IMR-90 (cell line): Measurements from ENCODE around the gene GGNBP2. TPM values are rescaled to one million over a fixed set of nuclear protein-coding genes. Genes with fewer than 3 reads are reported as not detected.

Experiments
- ATAC-seq: fragments of 200-7000 bp; cut with Tn5 transposase; 2 replicates; pipeline ENCODE4 v1.9.1; 2020; ENCODE audit warnings: low read depth, mild to moderate bottlenecking, moderate library complexity
- BruUV-seq: library from RNA; stranded (reverse); fragments of 400-500 nt; replicated peaks from 2 replicates; lab custom pipeline; 2021; lab: Mats Ljungman, UMichigan
- CTCF ChIA-PET: fragments of 300-600 bp; formaldehyde crosslinking; extraction: SDS; loops from one replicate; lab custom pipeline; 2021; ENCODE audit warnings: antibody characterized with exemption; lab: Yijun Ruan, JAX
- POLR2A ChIA-PET: fragments of 300-600 bp; sonication (Branson Sonifier 250); formaldehyde crosslinking; loops from one replicate; lab custom pipeline; 2022; ENCODE audit warnings: antibody characterized with exemption; ENCODE audit not compliant: unreplicated experiment; lab: Charles Lee
- DNase-seq: peaks from one replicate; pipeline ENCODE4 v3.0.0; 2013
- H2AFZ ChIP-seq: replicated peaks from 2 replicates; pipeline ENCODE3; 2013; ENCODE audit warnings: low read length, mild to moderate bottlenecking; ENCODE audit not compliant: poor library complexity
- H2AK5ac ChIP-seq: 2 replicates; pipeline ENCODE4 v1.6.1; 2013; ENCODE audit warnings: low read depth, low read length, inconsistent platforms
- H2AK9ac ChIP-seq: replicated peaks from 2 replicates; pipeline ENCODE3; 2013; ENCODE audit warnings: mild to moderate bottlenecking, low read depth, low read length, moderate library complexity; ENCODE audit not compliant: poor library complexity
- H2BK120ac ChIP-seq: 2 replicates; pipeline ENCODE4 v1.6.1; 2013; ENCODE audit warnings: low read depth, low read length, inconsistent platforms
- H2BK15ac ChIP-seq: 3 replicates; pipeline ENCODE4 v1.6.1; 2013; ENCODE audit warnings: low read depth, low read length, inconsistent platforms
- H2BK20ac ChIP-seq: 2 replicates; pipeline ENCODE4 v1.6.1; 2013; ENCODE audit warnings: low read depth, mild to moderate bottlenecking, inconsistent platforms, low read length, moderate library complexity
- H2BK5ac ChIP-seq: 2 replicates; pipeline ENCODE4 v1.6.1; 2013; ENCODE audit warnings: mild to moderate bottlenecking, low read depth, low read length, inconsistent platforms; ENCODE audit not compliant: poor library complexity, severe bottlenecking
- H3K14ac ChIP-seq: replicated peaks from 2 replicates; pipeline ENCODE4 v1.6.1; 2013; ENCODE audit warnings: low read depth, low read length, inconsistent platforms
- H3K18ac ChIP-seq: 2 replicates; pipeline ENCODE4 v1.6.1; 2013; ENCODE audit warnings: low read depth, low read length, control low read depth
- H3K23ac ChIP-seq: 2 replicates; pipeline ENCODE4 v1.6.1; 2013; ENCODE audit warnings: low read depth, low read length, inconsistent platforms
- H3K27ac ChIP-seq: 2 replicates; pipeline ENCODE4 v1.5.1; 2013; ENCODE audit warnings: mild to moderate bottlenecking, control low read depth, low read length; ENCODE audit not compliant: insufficient read depth
- H3K27me3 ChIP-seq: 2 replicates; pipeline ENCODE4 v1.6.1; 2013; ENCODE audit warnings: low read length; ENCODE audit not compliant: control insufficient read depth, insufficient read depth
- H3K36me3 ChIP-seq: 2 replicates; pipeline ENCODE4 v1.6.1; 2013; ENCODE audit warnings: low read length, mixed read lengths; ENCODE audit not compliant: control insufficient read depth, insufficient read depth
- H3K4ac ChIP-seq: 2 replicates; pipeline ENCODE4 v1.6.1; 2013; ENCODE audit warnings: low read depth, low read length, inconsistent platforms
- H3K4me1 ChIP-seq: 2 replicates; pipeline ENCODE4 v1.6.1; 2013; ENCODE audit warnings: low read length, mixed read lengths; ENCODE audit not compliant: control insufficient read depth, insufficient read depth
- H3K4me2 ChIP-seq: 2 replicates; pipeline ENCODE4 v1.6.1; 2013; ENCODE audit warnings: low read depth, mild to moderate bottlenecking, control low read depth, low read length, moderate library complexity
- H3K4me3 ChIP-seq: 2 replicates; pipeline ENCODE4 v1.5.1; 2013; ENCODE audit warnings: low read depth, mild to moderate bottlenecking, control low read depth, low read length, moderate library complexity; ENCODE audit not compliant: insufficient read depth
- H3K56ac ChIP-seq: 2 replicates; pipeline ENCODE4 v1.6.1; 2013; ENCODE audit warnings: low read length, inconsistent platforms; ENCODE audit not compliant: insufficient read depth; ENCODE audit errors: extremely low read depth
- H3K79me1 ChIP-seq, 2 experiments: 2 replicates each; pipeline ENCODE4 v1.6.1; 2013; ENCODE audit warnings: low read length in 2 of 2, inconsistent platforms in 1 of 2, low read depth in 1 of 2
- H3K9ac ChIP-seq: 2 replicates; pipeline ENCODE4 v1.6.1; 2013; ENCODE audit warnings: low read depth, low read length, control low read depth
- H3K9me1 ChIP-seq: 2 replicates; pipeline ENCODE4 v1.6.1; 2013; ENCODE audit warnings: low read length, inconsistent platforms; ENCODE audit not compliant: insufficient read depth
- H3K9me3 ChIP-seq: 2 replicates; pipeline ENCODE4 v1.6.1; 2013; ENCODE audit warnings: low read length; ENCODE audit not compliant: control insufficient read depth, insufficient read depth
- H4K20me1 ChIP-seq: 2 replicates; pipeline ENCODE4 v1.6.1; 2013; ENCODE audit warnings: low read length, inconsistent platforms; ENCODE audit not compliant: insufficient read depth
- H4K5ac ChIP-seq: 2 replicates; pipeline ENCODE4 v1.6.1; 2013; ENCODE audit warnings: mild to moderate bottlenecking, low read depth, low read length, control low read depth
- H4K8ac ChIP-seq, 2 experiments: 2 replicates each; pipeline ENCODE4 v1.6.1; 2013; ENCODE audit warnings: low read depth in 2 of 2, low read length in 2 of 2, control low read depth in 1 of 2, inconsistent platforms in 1 of 2
- H4K91ac ChIP-seq: 2 replicates; pipeline ENCODE4 v1.6.1; 2013; ENCODE audit warnings: low read depth, low read length, inconsistent platforms; ENCODE audit not compliant: insufficient read depth
- CTCF ChIP-seq: conservative IDR thresholded peaks from 2 replicates; pipeline ENCODE4 v1.5.1; 2012; ENCODE audit warnings: mild to moderate bottlenecking, low read depth, low read length, improper control_type of control experiment
- POLR2A ChIP-seq: IDR thresholded peaks from 2 replicates; pipeline ENCODE4 v1.6.1; 2012; ENCODE audit warnings: mild to moderate bottlenecking, low read depth, low read length
- SMC3 ChIP-seq: fragments of 150-350 bp; IDR thresholded peaks from 2 replicates; pipeline ENCODE4 v1.6.1; 2016; ENCODE audit warnings: low read depth, mild to moderate bottlenecking, antibody characterized with exemption, low read length, moderate library complexity
- WGBS, 2 experiments: methylation state at CpG; one replicate each; pipeline versions ENCODE4 v1.1.5 to v1.1.7; 2013; ENCODE audit warnings: missing lambda C conversion rate in 2 of 2; ENCODE audit not compliant: insufficient read length in 1 of 2; ENCODE audit errors: extremely low coverage in 2 of 2; 5-methylcytosine and 5-hydroxymethylcytosine counted together
- dilution Hi-C: fragments of 300-500 bp; cut with HindIII; formaldehyde crosslinking; loops from one replicate; pipeline ENCODE4 v1.14.3; 2018; ENCODE audit warnings: low sequenced_read_pairs; ENCODE audit not compliant: unreplicated experiment
- in situ Hi-C: fragments of 300-500 bp; cut with MboI; formaldehyde crosslinking; loops from 3 replicates; pipeline ENCODE4 v1.14.3; 2019; ENCODE audit warnings: low sequenced_read_pairs, inconsistent platforms, mixed read lengths
- intact Hi-C: fragments of 100-400 bp; cut with micrococcal nuclease; formaldehyde crosslinking; loops from 2 replicates; pipeline ENCODE4 v1.10.0; 2022
- polyA plus RNA-seq, 3 experiments: library from polyadenylated mRNA; depleted of rRNA; stranded (reverse); fragments of >200 nt; gene quantifications; 2 replicates each; pipeline ENCODE4 v1.2.3, GENCODE V29; 2012; ENCODE audit warnings: low replicate concordance in 1 of 3
- total RNA-seq: library from RNA; depleted of rRNA; stranded (reverse); fragments of >200 nt; gene quantifications from 2 replicates; pipeline ENCODE4 v1.2.3, GENCODE V29; 2012

The GGNBP2 gene
- total and polyA plus RNA-seq, 2 of the 4 experiments (the other 2 are of a cell fraction) = 40.7 to 56.2 TPM

- no peak overlapping the region for H4K91ac ChIP-seq
- no peaks in the 10 kb centered on the region for H3K4me1 ChIP-seq
- H4K5ac ChIP-seq = no peak overlapping the region
- no peak overlapping the region for H4K8ac ChIP-seq
- no peak overlapping the region for H2AFZ ChIP-seq
- peaks cover 51% of the 10 kb centered on the region for H3K36me3 ChIP-seq
- H3K9ac ChIP-seq = no peak overlapping the region
- H2BK20ac ChIP-seq = no peak overlapping the region
- no peak overlapping the region for H3K4ac ChIP-seq
- dilution Hi-C loops = no loop called here
- H3K4me2 ChIP-seq = no peak overlapping the region
- no peaks in the 10 kb centered on the region for H3K27me3 ChIP-seq
- H3K23ac ChIP-seq = no peak overlapping the region
- BruUV-seq = no TSS peak
- ATAC-seq (no peak), DNase-seq (no peak)
- no peak overlapping the region for H3K14ac ChIP-seq
- H2BK120ac ChIP-seq = no peak overlapping the region
- in situ Hi-C loops = no loop called here
- no peak overlapping the region for H2BK15ac ChIP-seq
- intact Hi-C loops = no loop called here
- H3K27ac ChIP-seq = no peak overlapping the region
- no peak overlapping the region for H2BK5ac ChIP-seq
- POLR2A ChIA-PET = no interaction called here
- no peaks in the 10 kb centered on the region for H4K20me1 ChIP-seq
- no peak overlapping the region for H2AK9ac ChIP-seq
- no peaks in the 10 kb centered on the region for H3K9me3 ChIP-seq
- H3K9me1 ChIP-seq = no peaks in the 10 kb centered on the region
- no peak overlapping the region for H3K4me3 ChIP-seq
- no peaks in the 10 kb centered on the region for H3K79me1 ChIP-seq
- H2AK5ac ChIP-seq = no peak overlapping the region
- no peak overlapping the region for H3K56ac ChIP-seq
- no peak overlapping the region for H3K18ac ChIP-seq
- CTCF ChIA-PET = no interaction called here
- 92% methylated on average over 3 of the region's 8 CpGs; no CpG with 5 or more reads in 1 of the 2 experiments for WGBS, 2 experiments
- TF ChIP-seq SMC3 (no peak), POLR2A (no peak), CTCF (no peak)
Measured at GRCh38 chr17:36505171-36505570, 39.5 kb upstream of the GGNBP2 start.
